DND-41 (cell line): ENCODE data around the gene FAM240A.

Source experiments
- ATAC-seq: fragments of 200-7000 bp; cut with Tn5 transposase; 3 replicates; pipeline ENCODE4 v1.9.1; 2021; ENCODE audit warnings: low read depth; ENCODE audit not compliant: insufficient read depth
- DNase-seq: peaks from one replicate; pipeline ENCODE4 v3.0.0-alpha.2; 2020
- H2AFZ ChIP-seq: 2 replicates; pipeline ENCODE4 v1.6.0; 2012; ENCODE audit warnings: low read depth, low read length
- H3K27ac ChIP-seq: 2 replicates; pipeline ENCODE4 v1.5.1; 2012; ENCODE audit warnings: low read length, inconsistent platforms
- H3K27me3 ChIP-seq: fragments of 200-600 bp; sonication (generic); 2 replicates; pipeline ENCODE4 v1.6.0; 2012; ENCODE audit warnings: low read length, mild to moderate bottlenecking, inconsistent platforms; ENCODE audit not compliant: insufficient read depth, poor library complexity
- H3K36me3 ChIP-seq: 2 replicates; pipeline ENCODE4 v1.5.1; 2012; ENCODE audit warnings: low read length, inconsistent platforms; ENCODE audit not compliant: insufficient read depth
- H3K4me1 ChIP-seq: 2 replicates; pipeline ENCODE4 v1.5.1; 2012; ENCODE audit warnings: mild to moderate bottlenecking, low read length; ENCODE audit not compliant: insufficient read depth
- H3K4me2 ChIP-seq: 2 replicates; pipeline ENCODE4 v1.6.0; 2012; ENCODE audit warnings: mild to moderate bottlenecking, moderate library complexity, low read length, inconsistent platforms; ENCODE audit not compliant: insufficient read depth
- H3K4me3 ChIP-seq, 2 experiments: fragments of 200-600 bp in 1 of 2; shearing (Covaris generic) in 1 of 2; 2 replicates each; pipeline ENCODE4 v1.5.1; 2012 to 2016; ENCODE audit warnings: inconsistent platforms in 2 of 2, low read length in 2 of 2, mild to moderate bottlenecking in 2 of 2, low read depth in 1 of 2, moderate library complexity in 1 of 2
- H3K79me2 ChIP-seq: 2 replicates; pipeline ENCODE4 v1.6.0; 2012; ENCODE audit warnings: low read length, inconsistent platforms; ENCODE audit not compliant: insufficient read depth
- H3K9ac ChIP-seq: 2 replicates; pipeline ENCODE4 v1.6.0; 2012; ENCODE audit warnings: low read depth, mild to moderate bottlenecking, inconsistent platforms, low read length, moderate library complexity
- H3K9me3 ChIP-seq: 2 replicates; pipeline ENCODE4 v1.5.1; 2012; ENCODE audit warnings: low read length, moderate library complexity, mild to moderate bottlenecking, inconsistent platforms; ENCODE audit not compliant: insufficient read depth, severe bottlenecking
- H4K20me1 ChIP-seq: 2 replicates; pipeline ENCODE4 v1.6.0; 2012; ENCODE audit warnings: low read length; ENCODE audit not compliant: insufficient read depth
- CTCF ChIP-seq: IDR thresholded peaks from 2 replicates; pipeline ENCODE4 v1.5.1; 2012; ENCODE audit warnings: borderline replicate concordance, low read length, moderate library complexity, mild to moderate bottlenecking; ENCODE audit not compliant: poor library complexity, severe bottlenecking; ENCODE audit errors: extremely low read depth
- EZH2 ChIP-seq: IDR thresholded peaks from 3 replicates; pipeline ENCODE4 v1.6.1; 2012; ENCODE audit warnings: borderline replicate concordance, low read depth, mild to moderate bottlenecking, moderate library complexity, low read length, inconsistent platforms; ENCODE audit not compliant: severe bottlenecking

The FAM240A gene

GRCh38 chr3:46667657-46668056, 55.3 kb downstream of the FAM240A start:
- no peak overlapping the region for H3K4me3 ChIP-seq
- H3K79me2 ChIP-seq, result no peaks in the 10 kb centered on the region
- no peak overlapping the region for H2AFZ ChIP-seq
- no peaks in the 10 kb centered on the region for H3K4me1 ChIP-seq
- TF ChIP-seq EZH2 (no peak), CTCF (no peak)
- H3K36me3 ChIP-seq, result no peaks in the 10 kb centered on the region
- no peak overlapping the region for H3K9ac ChIP-seq
- no peaks in the 10 kb centered on the region for H4K20me1 ChIP-seq
- H3K9me3 ChIP-seq, result no peaks in the 10 kb centered on the region
- no peak for DNase-seq
- no peak overlapping the region for H3K4me2 ChIP-seq
- no peak overlapping the region for H3K27ac ChIP-seq
- H3K27me3 ChIP-seq, result no peaks in the 10 kb centered on the region
- no peak for ATAC-seq

GRCh38 chr3:46668116-46668515, 55.8 kb downstream of the FAM240A start:
- ATAC-seq, result no peak
- H3K9me3 ChIP-seq, result no peaks in the 10 kb centered on the region
- TF ChIP-seq EZH2, result no peak
- no peak for TF ChIP-seq CTCF
- H3K9ac ChIP-seq, result no peak overlapping the region
- H3K79me2 ChIP-seq, result no peaks in the 10 kb centered on the region
- no peak overlapping the region for H3K4me3 ChIP-seq
- H3K27ac ChIP-seq, result no peak overlapping the region
- no peak for DNase-seq
- no peaks in the 10 kb centered on the region for H4K20me1 ChIP-seq
- H2AFZ ChIP-seq, result no peak overlapping the region
- no peaks in the 10 kb centered on the region for H3K36me3 ChIP-seq
- H3K4me2 ChIP-seq, result no peak overlapping the region
- H3K4me1 ChIP-seq, result no peaks in the 10 kb centered on the region
- H3K27me3 ChIP-seq, result no peaks in the 10 kb centered on the region

- H4K20me1 ChIP-seq, result no peaks in the 10 kb centered on the region
- H3K9ac ChIP-seq, result no peak overlapping the region
- H3K79me2 ChIP-seq, result no peaks in the 10 kb centered on the region
- no peak for TF ChIP-seq EZH2
- TF ChIP-seq CTCF, result no peak
- H2AFZ ChIP-seq, result no peak overlapping the region
- H3K4me3 ChIP-seq, result no peak overlapping the region
- no peaks in the 10 kb centered on the region for H3K36me3 ChIP-seq
- no peak overlapping the region for H3K4me2 ChIP-seq
- no peaks in the 10 kb centered on the region for H3K4me1 ChIP-seq
- DNase-seq (no peak), ATAC-seq (no peak)
- H3K27me3 ChIP-seq, result no peaks in the 10 kb centered on the region
- H3K27ac ChIP-seq, result no peak overlapping the region
- H3K9me3 ChIP-seq, result no peaks in the 10 kb centered on the region
Measured at GRCh38 chr3:46668591-46668990, 56.3 kb downstream of the FAM240A start.

GRCh38 chr3:46669191-46669999, 57.1 kb downstream of the FAM240A start:
- H3K27me3 ChIP-seq, result no peaks in the 10 kb centered on the region
- H3K4me1 ChIP-seq, result no peaks in the 10 kb centered on the region
- DNase-seq (no peak), ATAC-seq (no peak)
- H3K4me3 ChIP-seq, result no peak overlapping the region
- no peak overlapping the region for H3K4me2 ChIP-seq
- TF ChIP-seq CTCF, result no peak
- no peaks in the 10 kb centered on the region for H4K20me1 ChIP-seq
- H2AFZ ChIP-seq, result no peak overlapping the region
- H3K27ac ChIP-seq, result no peak overlapping the region
- no peaks in the 10 kb centered on the region for H3K79me2 ChIP-seq
- no peaks in the 10 kb centered on the region for H3K36me3 ChIP-seq
- no peaks in the 10 kb centered on the region for H3K9me3 ChIP-seq
- no peak overlapping the region for H3K9ac ChIP-seq
